ENCODE measurements around the gene CARHSP1.

DNA sequence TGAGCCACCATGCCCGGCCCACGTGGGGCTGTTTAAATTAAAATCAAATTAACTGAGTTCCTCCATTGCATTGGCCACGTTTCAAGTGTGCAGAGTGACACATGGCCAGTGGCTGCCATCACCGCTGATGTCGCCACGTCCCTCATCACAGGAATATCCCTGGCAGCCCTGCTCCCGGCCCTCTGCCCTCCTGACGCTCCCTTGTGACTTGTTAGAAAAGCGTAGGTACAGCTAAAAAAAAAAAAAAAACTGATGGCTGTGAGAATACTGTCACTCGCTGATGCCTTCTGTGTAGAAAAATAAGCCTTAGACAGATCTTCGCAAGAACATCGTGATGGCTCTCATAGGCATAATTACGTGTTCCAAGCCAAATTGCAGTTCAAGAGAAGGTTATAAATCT, 21.7 kb downstream of the CARHSP1 start:
- TF ChIP-seq EZH2 (IDR thresholded peaks at IDR 0.05; ENCODE audit: low read depth, low read length, severe bottlenecking), result no peak
- no peak for TF ChIP-seq RNF2 (IDR thresholded peaks at IDR 0.05; ENCODE audit: borderline replicate concordance, low read depth, low read length, missing control alignments, poor library complexity, severe bottlenecking)
- TF ChIP-seq, protein P1, sequence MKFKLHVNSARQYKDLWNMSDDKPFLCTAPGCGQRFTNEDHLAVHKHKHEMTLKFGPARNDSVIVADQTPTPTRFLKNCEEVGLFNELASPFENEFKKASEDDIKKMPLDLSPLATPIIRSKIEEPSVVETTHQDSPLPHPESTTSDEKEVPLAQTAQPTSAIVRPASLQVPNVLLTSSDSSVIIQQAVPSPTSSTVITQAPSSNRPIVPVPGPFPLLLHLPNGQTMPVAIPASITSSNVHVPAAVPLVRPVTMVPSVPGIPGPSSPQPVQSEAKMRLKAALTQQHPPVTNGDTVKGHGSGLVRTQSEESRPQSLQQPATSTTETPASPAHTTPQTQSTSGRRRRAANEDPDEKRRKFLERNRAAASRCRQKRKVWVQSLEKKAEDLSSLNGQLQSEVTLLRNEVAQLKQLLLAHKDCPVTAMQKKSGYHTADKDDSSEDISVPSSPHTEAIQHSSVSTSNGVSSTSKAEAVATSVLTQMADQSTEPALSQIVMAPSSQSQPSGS (IDR thresholded peaks at IDR 0.05; ENCODE audit: low read length), result no peak
- TF ChIP-seq JUND (IDR thresholded peaks at IDR 0.05; ENCODE audit: low read length), result no peak
- no peak for TF ChIP-seq POLR2A (IDR thresholded peaks at IDR 0.05; ENCODE audit: control extremely low read depth in 1 of 2, low read depth in 2 of 2, low read length in 2 of 2)
